Measurements from ENCODE around the gene PBX3.

DNA sequence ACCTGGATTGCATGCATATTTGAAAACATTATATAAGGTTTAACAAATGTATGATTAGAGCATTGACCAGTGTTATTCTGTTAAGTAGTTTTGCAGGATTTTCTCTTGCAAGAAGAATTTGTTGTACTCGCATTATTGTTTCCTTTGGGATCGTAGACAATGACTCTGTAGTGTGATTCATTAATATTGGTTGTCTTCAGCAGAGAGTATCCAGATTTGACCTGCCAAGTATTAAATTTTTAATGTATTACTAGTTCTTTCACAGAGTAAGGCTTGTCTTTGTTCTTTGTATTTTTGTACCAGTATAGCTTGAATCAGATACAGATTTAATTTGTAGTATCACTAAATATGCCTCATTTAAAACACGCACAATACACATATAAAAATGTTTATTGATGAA is 155.0 kb downstream of the PBX3 start:
- no peak for TF ChIP-seq CTCF (IDR thresholded peaks at IDR 0.05)
- no peak for TF ChIP-seq POLR2A (IDR thresholded peaks at IDR 0.05)
